ENCODE data around the gene VDR.

DNA sequence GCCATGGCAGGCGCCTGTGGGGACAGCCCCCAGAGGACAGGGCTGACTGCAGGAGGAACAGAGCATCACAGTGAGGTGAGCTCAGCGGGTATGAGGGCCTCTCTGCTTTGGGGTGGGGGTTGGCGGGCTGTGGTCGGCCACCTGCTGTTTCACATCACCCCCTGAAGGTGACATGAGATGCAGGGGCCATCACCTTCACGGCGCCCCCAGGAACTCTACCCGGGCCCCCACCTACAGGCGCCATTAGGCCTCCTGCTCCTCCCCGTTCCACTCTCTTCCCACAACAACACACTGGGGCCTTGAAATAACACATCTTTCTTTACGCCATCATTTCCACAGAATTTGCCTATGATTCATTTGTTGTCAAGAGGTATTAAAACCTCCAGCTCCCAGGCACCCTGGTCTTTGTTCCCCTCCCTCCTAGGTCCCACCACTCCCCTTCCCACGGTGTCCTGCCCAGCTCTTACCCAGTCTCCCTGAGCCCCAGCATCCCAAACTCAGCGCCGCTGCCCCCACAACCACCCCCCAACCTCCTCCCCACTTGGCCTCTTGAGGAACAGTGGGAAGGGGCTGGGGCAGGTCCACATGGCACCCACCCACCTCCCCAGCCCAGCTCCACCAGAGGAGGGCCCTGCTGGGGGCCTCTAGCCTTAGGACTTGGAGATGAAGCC, 72.4 kb downstream of the VDR start:
- no peak for TF ChIP-seq CTCF (IDR thresholded peaks at IDR 0.05)
- no peak for TF ChIP-seq POLR2A (IDR thresholded peaks at IDR 0.05)

All from uterus (tissue), 2 donors.